ENCODE measurements around the gene OGFOD2.

OGFOD2 gene

GRCh38 chr12:122951979-122952892 is 22.8 kb upstream of the OGFOD2 start:
- peak; percentile 87 for DNase-seq (ENCODE audit: low spot score)

GRCh38 chr12:122955156-122955555 is 19.9 kb upstream of the OGFOD2 start:
- no peak for DNase-seq (ENCODE audit: low spot score)

GRCh38 chr12:122956035-122956434 is 19.0 kb upstream of the OGFOD2 start:
- no peak for DNase-seq (ENCODE audit: low spot score)

DNA sequence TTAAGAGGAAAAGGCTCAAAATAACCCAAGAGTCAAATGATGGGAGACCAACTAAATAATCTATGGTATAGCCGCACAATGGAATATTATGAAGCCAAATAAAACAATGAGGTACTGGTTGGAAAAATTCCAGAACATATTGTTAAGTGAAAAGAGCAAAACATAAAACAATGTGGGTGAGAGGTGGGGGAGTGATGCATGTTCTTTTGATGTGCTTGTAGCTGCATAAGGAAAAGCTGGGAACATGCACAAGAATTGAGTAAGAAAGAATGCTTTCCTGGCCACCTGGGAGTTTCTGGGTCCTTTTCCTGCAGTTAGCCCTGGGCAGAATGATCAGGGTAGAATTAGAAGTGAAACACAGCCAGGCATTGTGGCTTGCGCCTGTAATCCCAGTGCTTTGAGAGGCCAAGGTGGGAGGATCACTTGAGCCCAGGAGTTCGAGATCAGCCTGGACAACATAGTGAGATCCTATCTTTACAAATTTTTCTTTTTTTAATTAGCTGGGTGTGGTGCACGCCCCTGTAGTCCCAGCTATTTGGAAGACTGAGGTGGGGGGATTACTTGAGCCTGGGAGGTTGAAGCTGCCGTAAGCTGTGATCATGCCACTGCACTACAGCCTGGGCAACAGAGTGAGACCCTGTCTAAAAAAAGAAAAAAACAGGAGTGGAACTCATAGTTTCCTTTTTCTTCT is 16.7 kb upstream of the OGFOD2 start:
- DNase-seq (ENCODE audit: low spot score): no peak

- no peak for DNase-seq (ENCODE audit: low spot score)
Measured at GRCh38 chr12:122959566-122960192, 15.4 kb upstream of the OGFOD2 start.

DNA sequence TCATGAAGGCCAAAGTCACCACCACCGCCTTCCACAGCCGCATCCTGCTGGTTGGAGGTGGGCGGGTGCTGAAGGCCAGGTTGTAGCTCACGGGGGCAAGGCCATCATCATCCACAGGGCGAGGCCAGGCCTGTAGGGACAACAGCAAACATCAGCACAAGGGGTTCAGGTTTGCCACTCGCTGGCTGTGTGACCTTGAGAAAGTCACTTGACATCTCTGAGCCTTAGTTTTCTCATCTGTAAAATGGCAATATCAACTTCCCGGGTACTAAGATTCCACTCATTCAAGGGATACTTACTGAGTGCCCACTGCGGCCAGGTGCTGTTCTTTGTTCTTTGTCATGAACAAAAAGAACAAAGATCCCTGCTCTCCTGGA is 14.9 kb upstream of the OGFOD2 start:
- no peak for DNase-seq (ENCODE audit: low spot score)

DNA sequence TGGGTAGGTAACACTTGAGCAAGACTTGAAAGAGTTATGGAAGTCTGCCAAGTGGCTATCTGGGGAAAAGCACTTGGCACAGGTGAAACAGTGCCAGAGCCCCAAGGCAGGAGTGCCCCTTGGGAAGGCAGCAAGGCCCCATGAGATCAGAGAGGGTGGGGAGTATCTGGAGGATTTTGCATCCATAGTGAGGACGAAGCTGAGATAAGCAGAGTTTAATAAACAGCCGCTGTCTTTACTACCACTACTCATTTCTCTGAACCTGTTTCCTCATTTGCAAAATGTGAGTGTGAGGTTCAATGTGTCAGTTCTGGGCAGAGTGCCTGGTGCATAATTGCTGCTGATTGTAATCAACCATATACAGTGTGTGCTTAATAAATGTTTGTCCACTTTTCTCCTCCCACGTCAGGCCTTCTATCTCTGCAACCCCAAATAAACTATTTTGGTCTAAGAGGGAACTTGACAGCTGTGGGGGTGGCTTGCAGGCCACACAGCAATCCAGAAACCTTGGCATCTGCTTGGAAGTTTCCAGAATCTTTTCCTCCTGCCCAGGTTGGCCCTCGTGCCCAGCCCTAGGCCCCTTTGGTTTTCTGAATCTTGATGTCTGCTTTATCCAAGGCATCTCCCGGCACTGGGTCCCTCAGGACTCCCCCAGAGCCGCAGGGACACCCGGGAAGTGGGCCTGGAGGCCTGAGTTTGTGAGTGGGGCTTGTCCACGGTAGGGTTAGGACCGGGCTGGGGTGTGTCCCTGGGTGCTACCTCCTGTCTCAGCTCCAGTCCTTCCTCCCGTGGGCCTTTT is 13.3 kb upstream of the OGFOD2 start:
- DNase-seq (ENCODE audit: low spot score): peak; percentile 77

GRCh38 chr12:122963941-122964265 is 11.1 kb upstream of the OGFOD2 start:
- no peak for DNase-seq (ENCODE audit: low spot score)

- peak; percentile 14 for DNase-seq (ENCODE audit: low spot score)
Measured at GRCh38 chr12:122964439-122965257, 10.4 kb upstream of the OGFOD2 start.

- no peak for DNase-seq (ENCODE audit: low spot score)
Measured at GRCh38 chr12:122965321-122965751, 9.7 kb upstream of the OGFOD2 start.

GRCh38 chr12:122965851-122966742 is 8.9 kb upstream of the OGFOD2 start, which contains the start of gene ABCB9:
Gene ABCB9 (minus strand): TSS chr12:122966463. CDS start chr12:122960235, 6,228 bp downstream.
- DNase-seq (ENCODE audit: low spot score): peak; percentile 87

GRCh38 chr12:122966743-122967550 is 8.1 kb upstream of the OGFOD2 start:
- no peak for DNase-seq (ENCODE audit: low spot score)

DNA sequence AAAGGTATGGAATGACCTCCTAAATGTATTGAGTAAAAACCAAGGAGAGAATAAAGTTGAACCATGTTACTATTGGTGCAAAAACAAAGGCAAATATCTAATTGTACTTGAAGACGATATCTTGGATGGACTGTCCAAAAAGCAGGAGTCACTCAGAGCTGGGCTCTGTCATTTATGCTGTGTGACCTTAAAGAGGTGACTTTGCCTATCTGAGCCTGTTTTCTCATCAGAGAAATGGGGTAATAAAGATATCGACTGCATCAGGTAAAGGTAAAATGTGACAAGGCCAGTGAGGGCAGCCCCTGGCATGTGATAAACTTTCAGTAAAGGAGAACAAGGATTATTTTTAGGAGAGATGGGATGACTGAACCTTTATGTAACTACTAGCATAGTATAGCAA is 6.9 kb upstream of the OGFOD2 start:
- DNase-seq (ENCODE audit: low spot score): no peak

GRCh38 chr12:122969676-122970075 is 5.4 kb upstream of the OGFOD2 start:
- DNase-seq (ENCODE audit: low spot score): no peak

GRCh38 chr12:122974274-122974891 is 661 bp upstream of the OGFOD2 start:
- DNase-seq (ENCODE audit: low spot score): peak; percentile 99

- DNase-seq (ENCODE audit: low spot score): peak; percentile 77
Measured at GRCh38 chr12:122975790-122976647, 975 bp downstream of the OGFOD2 start.

DNA sequence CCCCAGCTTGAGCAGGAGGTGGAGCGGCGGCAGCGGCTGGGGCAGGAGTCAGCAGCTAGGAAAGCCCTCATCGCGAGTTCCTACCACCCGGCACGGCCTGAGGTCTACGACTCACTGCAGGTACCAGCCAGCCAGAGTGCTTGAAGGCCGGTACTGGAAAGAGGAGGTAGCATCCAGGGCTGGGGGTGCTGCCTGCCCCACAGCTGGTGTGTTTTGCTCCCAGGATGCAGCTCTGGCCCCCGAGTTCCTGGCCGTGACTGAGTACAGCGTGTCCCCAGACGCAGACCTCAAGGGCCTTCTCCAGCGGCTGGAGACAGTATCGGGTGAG is 1.6 kb downstream of the OGFOD2 start:
- no peak for DNase-seq (ENCODE audit: low spot score)

DNA sequence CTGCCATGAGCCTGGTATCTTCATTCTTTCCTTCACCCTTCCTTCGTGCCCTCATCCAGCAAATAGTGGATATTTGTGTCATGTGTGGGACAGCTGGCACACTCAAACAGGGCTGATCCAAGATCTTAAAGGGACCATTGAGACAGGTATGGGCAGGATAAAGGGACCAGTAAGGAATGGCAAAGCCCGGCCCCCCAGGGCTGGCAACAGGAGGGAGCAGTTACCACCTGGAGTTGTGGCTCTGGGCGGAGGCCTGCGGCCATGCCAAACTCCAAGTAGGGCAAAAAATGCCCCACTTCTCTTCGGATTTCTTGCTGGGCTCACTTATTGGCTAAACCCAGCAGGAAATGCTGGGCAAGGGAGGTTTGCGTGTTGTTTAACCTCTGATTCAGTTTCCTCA is 2.1 kb downstream of the OGFOD2 start:
- no peak for DNase-seq (ENCODE audit: low spot score)
